ENCODE measurements around the gene BCL7B.
"Not testable (repeated sequence)": the region's sequence is repeated elsewhere in the genome, so short reads cannot be mapped to it uniquely, and the experiment has no call there.

Gene BCL7B

GRCh38 chr7:73586911-73587310, 29.4 kb upstream of the BCL7B start:
- Histone ChIP-seq H3F3A (ENCODE audit: insufficient read depth) (peaks cover 8% of the 10 kb centered on the region), H3K27me3 (ENCODE audit: low read length) (no peaks in the 10 kb centered on the region), H3K27ac (ENCODE audit: low read depth, low read length) (no peak overlapping the region), H3K4me2 (ENCODE audit: low read depth, low read length, poor library complexity, severe bottlenecking) (no peak overlapping the region), H3K9ac (ENCODE audit: low read length) (no peak overlapping the region), H2AFZ (ENCODE audit: low read depth, low read length, severe bottlenecking) (no peak overlapping the region), H3K79me2 (ENCODE audit: insufficient read depth, low read length) (no peaks in the 10 kb centered on the region), H4K20me1 (ENCODE audit: low read depth, low read length) (no peaks in the 10 kb centered on the region), H3K9me2 (replicated peaks; ENCODE audit: insufficient read depth, low read length) (no peaks in the 10 kb centered on the region), H3K36me3 (ENCODE audit: low read length) (no peaks in the 10 kb centered on the region), H3K4me3 (ENCODE audit: insufficient read depth, low read length, poor library complexity, severe bottlenecking) (no peak overlapping the region), H3K9me3 (ENCODE audit: insufficient read depth, low read length) (no peaks in the 10 kb centered on the region)
- TF ChIP-seq EZH2phosphoT487 (conservative IDR thresholded peaks at IDR 0.05; ENCODE audit: low read length): no peak
- TF ChIP-seq, protein P1, sequence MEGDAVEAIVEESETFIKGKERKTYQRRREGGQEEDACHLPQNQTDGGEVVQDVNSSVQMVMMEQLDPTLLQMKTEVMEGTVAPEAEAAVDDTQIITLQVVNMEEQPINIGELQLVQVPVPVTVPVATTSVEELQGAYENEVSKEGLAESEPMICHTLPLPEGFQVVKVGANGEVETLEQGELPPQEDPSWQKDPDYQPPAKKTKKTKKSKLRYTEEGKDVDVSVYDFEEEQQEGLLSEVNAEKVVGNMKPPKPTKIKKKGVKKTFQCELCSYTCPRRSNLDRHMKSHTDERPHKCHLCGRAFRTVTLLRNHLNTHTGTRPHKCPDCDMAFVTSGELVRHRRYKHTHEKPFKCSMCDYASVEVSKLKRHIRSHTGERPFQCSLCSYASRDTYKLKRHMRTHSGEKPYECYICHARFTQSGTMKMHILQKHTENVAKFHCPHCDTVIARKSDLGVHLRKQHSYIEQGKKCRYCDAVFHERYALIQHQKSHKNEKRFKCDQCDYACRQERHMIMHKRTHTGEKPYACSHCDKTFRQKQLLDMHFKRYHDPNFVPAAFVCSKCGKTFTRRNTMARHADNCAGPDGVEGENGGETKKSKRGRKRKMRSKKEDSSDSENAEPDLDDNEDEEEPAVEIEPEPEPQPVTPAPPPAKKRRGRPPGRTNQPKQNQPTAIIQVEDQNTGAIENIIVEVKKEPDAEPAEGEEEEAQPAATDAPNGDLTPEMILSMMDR (IDR thresholded peaks at IDR 0.05; ENCODE audit: insufficient read depth, low read length, poor library complexity, severe bottlenecking): no peak

DNA sequence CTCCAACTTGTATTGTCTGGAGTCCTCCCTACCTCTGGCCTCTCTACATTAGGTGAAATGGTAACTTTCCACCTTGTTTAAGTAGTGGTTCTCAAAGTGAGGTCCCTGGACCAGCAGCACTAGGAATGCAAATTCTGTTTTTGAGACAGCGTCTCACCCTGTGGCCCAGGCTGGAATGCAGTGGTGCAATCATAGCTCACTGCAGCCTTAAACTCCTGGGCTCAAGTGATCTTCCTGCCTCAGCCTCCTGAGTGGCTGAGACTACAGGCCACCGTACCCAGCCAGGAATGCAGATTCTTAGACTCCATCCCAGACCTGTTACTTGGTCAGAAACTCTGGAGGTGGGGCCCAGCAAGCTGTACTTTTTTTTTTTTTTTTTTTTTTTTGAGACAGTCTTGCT, 27.7 kb upstream of the BCL7B start:
- no peak overlapping the region for H3K4me3 ChIP-seq (ENCODE audit: insufficient read depth, low read length, poor library complexity, severe bottlenecking)
- peaks cover 5% of the 10 kb centered on the region for H3F3A ChIP-seq (ENCODE audit: insufficient read depth)
- no peak overlapping the region for H3K9ac ChIP-seq (ENCODE audit: low read length)
- H3K4me2 ChIP-seq (ENCODE audit: low read depth, low read length, poor library complexity, severe bottlenecking): no peak overlapping the region
- H3K27ac ChIP-seq (ENCODE audit: low read depth, low read length): no peak overlapping the region
- no peaks in the 10 kb centered on the region for H3K36me3 ChIP-seq (ENCODE audit: low read length)
- no peaks in the 10 kb centered on the region for H4K20me1 ChIP-seq (ENCODE audit: low read depth, low read length)
- no peaks in the 10 kb centered on the region for H3K9me3 ChIP-seq (ENCODE audit: insufficient read depth, low read length)
- no peaks in the 10 kb centered on the region for H3K79me2 ChIP-seq (ENCODE audit: insufficient read depth, low read length)
- H3K27me3 ChIP-seq (ENCODE audit: low read length): no peaks in the 10 kb centered on the region
- TF ChIP-seq, protein P1 (IDR thresholded peaks at IDR 0.05; ENCODE audit: insufficient read depth, low read length, poor library complexity, severe bottlenecking): no peak
- TF ChIP-seq EZH2phosphoT487 (conservative IDR thresholded peaks at IDR 0.05; ENCODE audit: low read length): no peak
- H3K9me2 ChIP-seq (replicated peaks; ENCODE audit: insufficient read depth, low read length): no peaks in the 10 kb centered on the region
- H2AFZ ChIP-seq (ENCODE audit: low read depth, low read length, severe bottlenecking): no peak overlapping the region

GRCh38 chr7:73582664-73583202, 25.2 kb upstream of the BCL7B start:
- Histone ChIP-seq H3K27ac (ENCODE audit: low read depth, low read length) (no peak overlapping the region), H2AFZ (ENCODE audit: low read depth, low read length, severe bottlenecking) (no peak overlapping the region), H3K4me3 (ENCODE audit: insufficient read depth, low read length, poor library complexity, severe bottlenecking) (no peak overlapping the region), H4K20me1 (ENCODE audit: low read depth, low read length) (no peaks in the 10 kb centered on the region), H3K9ac (ENCODE audit: low read length) (no peak overlapping the region), H3K79me2 (ENCODE audit: insufficient read depth, low read length) (peaks cover 5% of the 10 kb centered on the region; the same call in 1 of the 2 replicates), H3K36me3 (ENCODE audit: low read length) (no peaks in the 10 kb centered on the region), H3K9me2 (replicated peaks; ENCODE audit: insufficient read depth, low read length) (no peaks in the 10 kb centered on the region), H3F3A (ENCODE audit: insufficient read depth) (peaks cover 7% of the 10 kb centered on the region), H3K4me2 (ENCODE audit: low read depth, low read length, poor library complexity, severe bottlenecking) (no peak overlapping the region), H3K9me3 (ENCODE audit: insufficient read depth, low read length) (no peaks in the 10 kb centered on the region), H3K27me3 (ENCODE audit: low read length) (no peaks in the 10 kb centered on the region)
- TF ChIP-seq, protein P1 (IDR thresholded peaks at IDR 0.05; ENCODE audit: insufficient read depth, low read length, poor library complexity, severe bottlenecking): no peak
- no peak for TF ChIP-seq EZH2phosphoT487 (conservative IDR thresholded peaks at IDR 0.05; ENCODE audit: low read length)

- H3K79me2 ChIP-seq (ENCODE audit: insufficient read depth, low read length): peaks cover 19% of the 10 kb centered on the region
- H3K4me3 ChIP-seq (ENCODE audit: insufficient read depth, low read length, poor library complexity, severe bottlenecking); H3F3A ChIP-seq (ENCODE audit: insufficient read depth); H3K9me2 ChIP-seq (replicated peaks; ENCODE audit: insufficient read depth, low read length); H3K36me3 ChIP-seq (ENCODE audit: low read length); H2AFZ ChIP-seq (ENCODE audit: low read depth, low read length, severe bottlenecking); H3K27ac ChIP-seq (ENCODE audit: low read depth, low read length); H3K27me3 ChIP-seq (ENCODE audit: low read length); H4K20me1 ChIP-seq (ENCODE audit: low read depth, low read length); H3K9me3 ChIP-seq (ENCODE audit: insufficient read depth, low read length); H3K9ac ChIP-seq (ENCODE audit: low read length); H3K4me2 ChIP-seq (ENCODE audit: low read depth, low read length, poor library complexity, severe bottlenecking): not testable (repeated sequence)
Observed at GRCh38 chr7:73581006-73581405, 23.5 kb upstream of the BCL7B start.
